Limb (tissue), 2 donors: Measurements from ENCODE around the gene PEAR1.

Experiments used
- DNase-seq, 2 donors: peaks; one replicate each; pipeline ENCODE4 v3.0.0-alpha.2; 2016; ENCODE audit errors: extremely low spot score in 2 of 2

PEAR1 gene

DNA sequence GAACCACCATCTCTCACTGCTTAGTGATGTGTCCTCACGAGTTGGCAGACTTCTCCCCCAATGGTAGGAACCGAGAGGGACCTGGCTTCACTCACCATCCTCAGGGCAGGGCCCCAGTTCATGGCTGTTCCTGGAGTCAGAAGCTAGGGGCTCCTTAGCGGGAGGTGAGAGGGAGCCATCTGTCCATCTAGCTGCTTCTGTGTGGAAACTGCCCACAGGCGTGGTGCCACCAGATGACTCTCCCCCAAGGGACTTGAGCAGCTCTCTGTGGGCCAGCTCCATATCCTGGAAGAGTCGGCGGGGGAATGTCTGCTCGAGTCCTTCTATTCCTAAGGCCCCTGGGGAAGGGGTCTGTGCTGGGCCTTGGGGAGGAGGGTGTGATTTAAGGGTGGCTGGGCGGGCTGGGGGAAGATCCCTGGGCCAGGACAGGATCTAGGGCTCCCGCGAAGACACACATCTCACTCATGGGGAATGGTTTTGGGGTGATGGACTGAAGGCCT, 43.3 kb downstream of the PEAR1 start:
- DNase-seq: no peak

- no peak for DNase-seq
Observed at GRCh38 chr1:156937883-156938282, 44.4 kb downstream of the PEAR1 start.

DNA sequence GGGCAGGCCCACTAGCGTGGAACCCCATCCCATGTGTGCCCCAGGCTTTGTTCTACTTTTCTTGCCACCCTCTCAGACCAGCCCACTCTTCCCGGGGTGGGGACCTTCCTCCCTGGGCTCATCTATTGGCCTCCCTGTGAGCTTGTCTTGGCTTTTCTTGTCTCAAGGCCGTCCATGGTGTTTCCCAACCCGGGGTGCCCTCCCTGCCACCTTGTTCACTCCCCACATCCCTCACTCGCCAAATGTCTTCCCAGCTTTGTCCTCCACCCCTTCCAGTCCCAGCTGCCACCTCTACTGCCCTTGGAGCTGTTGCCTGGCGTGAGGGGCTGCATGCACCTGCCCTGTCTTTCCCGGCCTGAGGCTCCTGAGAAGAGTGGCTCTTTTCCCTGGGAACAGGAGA, 45.3 kb downstream of the PEAR1 start:
- DNase-seq: no peak

DNA sequence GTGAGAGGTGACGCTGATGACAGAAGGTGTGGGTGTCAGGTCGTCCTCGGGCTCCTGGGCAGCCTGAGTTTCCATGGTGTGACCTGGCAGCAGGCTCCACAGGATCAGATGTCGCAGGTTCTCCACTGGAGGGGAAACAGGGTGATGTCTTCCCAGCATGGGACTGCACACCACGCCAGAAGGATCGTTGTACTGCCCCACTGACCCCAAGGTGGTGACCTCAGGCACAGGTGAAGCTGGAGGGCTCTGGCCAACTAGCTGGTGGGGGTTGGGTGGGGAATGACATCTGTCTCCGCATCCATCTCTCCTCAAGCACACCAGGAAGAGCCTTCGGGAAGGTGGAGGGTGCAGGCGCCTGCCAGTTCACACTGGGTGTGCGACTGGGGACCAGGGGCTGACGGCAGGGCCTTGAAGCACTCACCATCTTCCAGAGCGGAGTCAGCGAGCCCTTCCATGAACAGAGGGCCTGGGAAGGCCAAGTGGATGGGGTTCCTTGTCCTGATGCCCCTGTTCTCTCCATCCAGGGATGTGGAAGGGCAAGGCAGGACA, 46.3 kb downstream of the PEAR1 start:
- no peak for DNase-seq

GRCh38 chr1:156941675-156942074, 48.2 kb downstream of the PEAR1 start:
- DNase-seq: no peak

DNA sequence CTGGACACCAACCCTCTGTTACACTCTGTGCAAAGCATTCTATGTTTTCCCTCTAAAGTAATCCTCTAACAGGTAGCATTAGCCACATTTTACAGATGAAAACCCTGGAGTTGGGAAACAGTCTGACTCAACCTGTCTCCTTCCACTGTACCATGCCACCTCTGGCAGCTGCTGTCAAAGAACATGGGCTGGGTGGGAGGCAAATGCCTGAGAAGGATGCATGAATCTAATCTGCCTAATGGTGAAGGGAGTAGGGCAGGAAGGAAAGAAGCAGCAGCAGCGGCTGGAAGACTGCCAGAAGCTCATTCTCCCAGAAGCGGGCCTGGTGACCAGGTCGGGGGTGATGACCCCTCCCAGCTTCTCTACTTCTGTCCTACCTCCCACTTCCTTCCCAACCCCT, 48.7 kb downstream of the PEAR1 start:
- no peak for DNase-seq

DNA sequence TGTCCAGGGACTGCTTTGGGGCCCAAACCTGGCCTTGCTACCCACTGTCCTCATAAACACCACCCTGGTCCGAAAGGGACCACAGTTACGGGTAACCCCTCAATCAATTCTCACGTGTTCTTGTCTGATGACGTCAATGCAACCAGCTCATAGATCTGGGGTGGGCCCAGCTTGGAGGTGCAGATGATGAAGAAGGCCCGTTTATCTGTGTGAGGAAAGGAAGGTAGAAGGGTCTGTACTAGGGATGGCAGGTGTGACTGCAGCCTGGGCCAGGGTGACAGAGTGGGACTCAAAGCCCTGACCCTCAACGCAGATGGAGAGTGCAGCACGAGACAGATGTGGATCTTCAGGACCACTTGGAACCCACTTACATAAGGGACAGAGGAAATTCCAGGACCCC, 49.1 kb downstream of the PEAR1 start:
- DNase-seq: no peak

GRCh38 chr1:156943756-156944155, 50.2 kb downstream of the PEAR1 start:
- DNase-seq: no peak

GRCh38 chr1:156944268-156944667, 50.8 kb downstream of the PEAR1 start:
- no peak for DNase-seq

- DNase-seq: no peak
Observed at GRCh38 chr1:156944848-156945247, 51.3 kb downstream of the PEAR1 start.

DNA sequence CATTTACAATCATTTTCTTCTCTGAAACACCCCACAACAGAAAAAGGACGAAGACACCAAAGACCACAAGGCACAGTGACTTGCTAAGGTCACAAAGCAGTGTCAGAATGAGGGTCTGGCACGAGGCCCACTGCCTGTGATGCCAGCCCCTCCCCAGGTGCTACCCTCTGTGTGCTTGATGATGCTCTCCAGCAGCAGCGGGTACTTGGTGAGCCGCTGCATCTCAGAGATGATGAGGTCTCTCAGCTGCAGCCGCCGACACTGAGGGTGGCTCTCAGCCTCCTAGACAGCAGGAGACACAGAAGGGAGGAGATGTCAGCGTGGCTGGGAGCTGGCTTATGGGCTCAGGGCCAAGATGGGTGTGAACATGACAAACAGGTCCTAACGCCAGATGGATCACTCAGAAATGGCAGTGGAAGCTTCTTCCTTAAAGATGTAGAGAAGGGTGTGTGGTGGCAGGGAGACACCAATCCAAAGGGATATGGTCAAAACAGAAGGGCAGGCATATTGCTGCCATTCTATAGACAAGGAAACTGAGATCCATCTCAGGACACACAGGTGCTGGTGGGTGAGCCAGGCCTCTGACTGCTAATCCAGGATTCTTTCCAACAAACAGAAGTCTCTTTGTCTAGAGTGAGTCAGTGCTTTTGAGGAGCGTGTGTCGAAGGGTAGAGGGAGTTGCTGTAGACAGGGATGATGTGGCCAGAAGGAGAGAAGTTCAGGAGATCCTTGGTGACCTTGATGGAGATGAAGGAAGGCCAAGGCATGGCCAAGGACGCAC, 52.6 kb downstream of the PEAR1 start:
- DNase-seq: no peak

DNA sequence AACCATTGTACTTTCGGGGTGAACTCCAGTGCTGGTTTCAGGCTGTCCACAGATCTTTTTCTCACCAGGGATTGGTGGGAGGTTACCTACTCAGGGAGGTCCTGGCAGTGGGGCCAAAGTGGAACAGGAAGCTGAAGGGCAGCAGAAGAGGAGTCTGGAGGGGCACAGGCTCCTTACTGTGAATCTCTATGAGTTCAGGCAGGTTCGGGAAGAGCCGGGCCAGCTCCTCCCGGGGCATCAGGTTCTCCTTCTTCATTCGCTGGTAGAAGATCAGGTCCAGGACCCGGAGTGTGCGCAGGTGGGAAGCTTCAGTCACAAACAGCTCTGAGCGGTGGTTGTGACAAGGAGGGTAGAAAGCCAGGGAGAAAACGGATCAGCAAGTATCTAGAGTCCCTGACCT, 53.6 kb downstream of the PEAR1 start:
- DNase-seq: no peak

DNA sequence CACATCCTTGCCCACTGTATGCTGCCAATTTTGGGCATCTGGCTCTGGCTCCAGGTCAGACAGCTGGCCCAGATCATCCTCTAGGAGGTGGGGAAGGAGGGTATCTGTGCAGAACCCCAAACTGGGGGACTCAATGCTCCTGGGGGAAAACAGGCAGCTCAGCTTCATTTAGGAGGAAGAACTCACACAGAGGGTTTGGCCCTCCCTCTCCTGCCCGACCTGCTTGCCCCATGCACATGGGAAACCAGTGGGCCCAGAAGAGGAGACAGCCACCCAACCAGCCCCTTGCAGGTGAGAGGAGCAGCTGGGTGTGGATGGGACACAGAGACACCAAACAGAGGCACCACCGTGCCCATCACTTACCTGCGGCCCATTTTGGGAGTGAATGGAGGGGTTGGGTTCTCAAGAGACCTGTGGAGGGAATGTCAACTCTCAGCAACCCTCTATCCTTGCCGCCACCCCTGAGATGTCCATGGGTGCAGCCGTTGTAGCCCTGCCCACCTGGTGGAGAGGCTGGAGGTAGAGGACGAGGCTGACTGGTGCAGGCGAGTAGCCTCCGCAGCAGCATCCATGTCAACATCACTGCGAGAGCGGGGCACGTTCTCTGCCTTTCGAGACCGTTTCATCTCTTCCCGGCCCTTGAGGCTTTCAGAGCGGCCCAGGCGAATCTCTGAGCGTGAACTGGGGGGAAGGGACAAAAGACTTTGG, 54.5 kb downstream of the PEAR1 start:
- no peak for DNase-seq

- DNase-seq: no peak
Observed at GRCh38 chr1:156948708-156949107, 55.2 kb downstream of the PEAR1 start.

GRCh38 chr1:156949127-156949526, 55.6 kb downstream of the PEAR1 start:
- no peak for DNase-seq

DNA sequence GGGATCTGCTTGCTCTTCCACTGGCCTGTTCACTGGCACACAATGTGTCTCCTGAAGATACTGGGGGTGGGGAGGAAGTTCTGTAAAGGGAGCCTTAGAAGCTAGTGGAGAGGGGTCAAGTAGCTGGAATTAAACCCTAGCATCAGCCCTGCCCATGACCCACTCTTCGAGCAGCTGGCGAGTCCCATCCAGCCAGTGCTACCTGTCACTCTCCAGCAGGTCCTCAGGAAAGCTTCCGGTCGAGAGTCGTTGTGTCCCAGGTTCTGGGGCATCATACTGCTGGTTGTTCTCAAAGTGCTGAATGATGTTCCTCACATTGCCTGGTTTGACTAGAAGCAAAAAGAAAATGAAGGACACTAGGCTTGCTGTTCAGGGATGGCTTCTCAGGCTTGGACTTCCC, 57.9 kb downstream of the PEAR1 start:
- DNase-seq: no peak

DNA sequence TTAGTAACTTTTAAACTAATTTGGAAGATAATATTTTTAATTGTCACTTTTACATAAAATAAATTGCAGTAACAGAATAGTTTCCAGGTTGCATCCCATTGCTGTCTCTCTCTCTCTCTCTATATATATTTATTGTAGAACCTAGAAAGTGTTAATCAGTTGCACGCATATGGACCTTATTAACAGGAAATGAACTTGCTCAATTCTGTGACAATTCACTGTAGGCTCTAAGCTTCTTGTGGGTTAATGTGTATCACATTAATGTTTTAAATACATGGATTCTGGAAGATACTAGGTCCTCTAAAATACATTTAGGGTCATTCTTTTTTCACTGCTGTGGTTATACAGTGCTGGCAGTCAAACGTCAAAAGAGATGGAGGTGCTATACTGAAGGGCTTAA, 60.1 kb downstream of the PEAR1 start:
- DNase-seq: no peak

- DNase-seq: no peak
Observed at GRCh38 chr1:156956333-156956732, 62.8 kb downstream of the PEAR1 start.

DNA sequence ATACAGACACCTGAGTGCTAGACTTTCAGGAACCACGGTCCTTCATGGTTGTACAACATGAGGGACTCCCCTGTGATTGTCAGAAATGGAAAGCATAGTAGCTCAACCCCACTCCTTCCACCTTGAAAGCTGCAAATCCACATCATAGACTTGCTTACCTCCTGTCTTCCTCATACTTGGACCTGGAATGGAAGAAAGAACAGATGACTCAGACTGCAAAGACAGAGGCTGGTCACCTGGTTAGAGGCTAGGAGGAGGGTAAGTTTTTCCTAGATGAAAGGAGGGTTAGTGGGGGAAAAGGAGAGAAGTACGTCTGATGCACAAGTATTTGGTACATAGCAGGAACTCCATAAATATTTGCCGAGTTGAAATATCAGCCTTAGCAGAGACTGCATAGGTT, 64.1 kb downstream of the PEAR1 start:
- no peak for DNase-seq

- DNase-seq: no peak
Observed at GRCh38 chr1:156958247-156958714, 64.8 kb downstream of the PEAR1 start.

DNA sequence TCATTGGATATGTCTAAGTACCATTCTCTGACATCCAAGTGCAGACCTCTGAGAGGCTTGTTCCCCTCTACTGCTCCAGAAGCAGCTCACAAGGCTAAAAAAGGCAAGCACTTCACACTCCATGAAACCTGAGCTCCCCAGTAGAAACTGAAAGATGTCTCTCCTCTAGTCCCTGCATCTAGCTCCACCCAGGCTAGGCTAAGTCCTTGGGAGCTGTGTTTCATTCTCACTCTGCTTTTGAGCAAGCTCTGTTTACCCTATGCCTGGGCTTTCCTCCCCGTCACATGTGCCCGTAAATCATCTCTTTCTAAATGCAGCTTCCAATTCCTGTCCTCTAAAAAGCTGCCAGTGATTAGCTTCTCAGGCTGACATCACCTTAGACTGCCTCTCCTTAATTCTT, 65.9 kb downstream of the PEAR1 start:
- no peak for DNase-seq

GRCh38 chr1:156959925-156960324, 66.4 kb downstream of the PEAR1 start:
- no peak for DNase-seq

- no peak for DNase-seq
Observed at GRCh38 chr1:156961709-156962108, 68.2 kb downstream of the PEAR1 start.
